GM23338 (cell line): Measurements from ENCODE around the gene C6orf89. TPM values are rescaled to one million over a fixed set of nuclear protein-coding genes. Genes with fewer than 3 reads are reported as not detected.
"Not testable (repeated sequence)": the region's sequence is repeated elsewhere in the genome, so short reads cannot be mapped to it uniquely, and the experiment has no call there.

Experiments used
- ATAC-seq: fragments of 200-7000 bp; cut with Tn5 transposase; 3 replicates; pipeline ENCODE4 v1.9.1; 2020
- DNase-seq: peaks from one replicate; pipeline ENCODE4 v3.0.0-alpha.2; 2015; ENCODE audit warnings: low spot score
- H2AFZ ChIP-seq: fragments of 200-600 bp; sonication (generic); 2 replicates; pipeline ENCODE4 v1.8.0; 2016; ENCODE audit warnings: antibody characterized with exemption, mild to moderate bottlenecking, moderate library complexity
- H3F3A ChIP-seq: fragments of 200-600 bp; sonication (generic); replicated peaks from 2 replicates; pipeline ENCODE4 v1.8.0; 2017; ENCODE audit warnings: antibody characterized with exemption, mixed run types, low read depth
- H3K27ac ChIP-seq: fragments of 200-600 bp; sonication (generic); 2 replicates; pipeline ENCODE4 v1.6.1; 2016; ENCODE audit warnings: low read depth
- H3K27me3 ChIP-seq: fragments of 200-600 bp; sonication (generic); 2 replicates; pipeline ENCODE4 v1.8.0; 2016; ENCODE audit warnings: mild to moderate bottlenecking, mixed run types, moderate library complexity; ENCODE audit not compliant: insufficient read depth
- H3K36me3 ChIP-seq: fragments of 200-600 bp; sonication (generic); 2 replicates; pipeline ENCODE4 v1.8.0; 2016; ENCODE audit warnings: mild to moderate bottlenecking; ENCODE audit not compliant: insufficient read depth
- H3K4me1 ChIP-seq: fragments of 200-600 bp; sonication (generic); 2 replicates; pipeline ENCODE4 v1.8.0; 2016; ENCODE audit warnings: mild to moderate bottlenecking, moderate library complexity; ENCODE audit not compliant: insufficient read depth
- H3K4me2 ChIP-seq: fragments of 200-600 bp; sonication (generic); 2 replicates; pipeline ENCODE4 v1.7.1; 2017; ENCODE audit warnings: mixed run types
- H3K4me3 ChIP-seq: fragments of 200-600 bp; sonication (generic); 2 replicates; pipeline ENCODE4 v1.6.1; 2016; ENCODE audit warnings: mixed run types
- H3K79me2 ChIP-seq: fragments of 200-600 bp; sonication (generic); replicated peaks from 2 replicates; pipeline ENCODE4 v1.8.0; 2017; ENCODE audit warnings: mild to moderate bottlenecking; ENCODE audit not compliant: insufficient read depth
- H3K9me2 ChIP-seq: fragments of 200-600 bp; sonication (generic); 2 replicates; pipeline ENCODE4 v1.8.0; 2017; ENCODE audit not compliant: insufficient read depth
- H4K20me1 ChIP-seq: fragments of 200-600 bp; sonication (generic); replicated peaks from 2 replicates; pipeline ENCODE4 v1.8.0; 2017; ENCODE audit warnings: mild to moderate bottlenecking; ENCODE audit not compliant: insufficient read depth
- H3K27ac Mint-ChIP-seq: 2 replicates; pipeline ENCODE4 v1.8.0; 2020; ENCODE audit warnings: inconsistent platforms, mild to moderate bottlenecking, moderate library complexity, mixed read lengths
- H3K27me3 Mint-ChIP-seq: 3 replicates; pipeline ENCODE4 v1.8.0; 2022; ENCODE audit warnings: low read depth, mild to moderate bottlenecking, moderate library complexity, mixed read lengths, inconsistent platforms; ENCODE audit not compliant: insufficient read depth, poor library complexity
- H3K36me3 Mint-ChIP-seq: 3 replicates; pipeline ENCODE4 v1.8.0; 2021; ENCODE audit warnings: low read depth, mild to moderate bottlenecking, inconsistent platforms, moderate library complexity, mixed read lengths
- H3K4me1 Mint-ChIP-seq: 3 replicates; pipeline ENCODE4 v1.8.0; 2020; ENCODE audit warnings: mild to moderate bottlenecking, inconsistent platforms, mixed read lengths
- H3K4me3 Mint-ChIP-seq: 3 replicates; pipeline ENCODE4 v1.8.0; 2021; ENCODE audit warnings: moderate library complexity, mild to moderate bottlenecking, inconsistent platforms, mixed read lengths
- H3K9me3 Mint-ChIP-seq: 3 replicates; pipeline ENCODE4 v1.8.0; 2020; ENCODE audit warnings: moderate library complexity, mild to moderate bottlenecking, inconsistent platforms, mixed read lengths
- CREB1 ChIP-seq: fragments of 250-450 bp; sonication (Bioruptor Pico); IDR thresholded peaks from 2 replicates; pipeline ENCODE4 v1.5.0; 2020; ENCODE audit warnings: low read depth, mild to moderate bottlenecking, moderate library complexity
- POLR2AphosphoS5 ChIP-seq: IDR thresholded peaks from 2 replicates; pipeline ENCODE4 v1.6.1; 2016; ENCODE audit warnings: antibody characterized with exemption, low read depth
- polyA plus RNA-seq: library from polyadenylated mRNA; unstranded; fragments of >200 nt; fragmentation: Nextera tagmentation; extraction: Ambion mirVana; gene quantifications from 2 replicates; pipeline ENCODE4 v1.2.1, GENCODE V29; 2016
- total RNA-seq: library from RNA; depleted of rRNA; stranded (reverse); fragments of >200 nt; shearing (Covaris generic); gene quantifications from 2 replicates; pipeline ENCODE4 v1.2.3, GENCODE V29; 2014
- TF ChIP-seq, protein P1 (sequence below), 2 experiments: fragments of 200-600 bp in 1 of 2; sonication (generic) in 1 of 2; conservative IDR thresholded peaks; 2 replicates each; pipeline versions ENCODE4 v1.5.1 to v1.6.1; 2016 to 2017; ENCODE audit warnings: antibody characterized with exemption in 2 of 2, low read depth in 2 of 2, mild to moderate bottlenecking in 2 of 2, moderate library complexity in 1 of 2
- TF ChIP-seq, protein P2 (sequence below): IDR thresholded peaks from 2 replicates; pipeline ENCODE4 v1.6.1; 2016; ENCODE audit warnings: antibody characterized with exemption
- TF ChIP-seq, protein P3 (sequence below): fragments of 250-450 bp; sonication (Bioruptor Pico); IDR thresholded peaks from 2 replicates; pipeline ENCODE4 v1.5.0; 2020; ENCODE audit warnings: mild to moderate bottlenecking, moderate library complexity

The C6orf89 gene
- total and polyA plus RNA-seq, 2 experiments from 2014 or later = 3.7 to 7.9 TPM

DNA sequence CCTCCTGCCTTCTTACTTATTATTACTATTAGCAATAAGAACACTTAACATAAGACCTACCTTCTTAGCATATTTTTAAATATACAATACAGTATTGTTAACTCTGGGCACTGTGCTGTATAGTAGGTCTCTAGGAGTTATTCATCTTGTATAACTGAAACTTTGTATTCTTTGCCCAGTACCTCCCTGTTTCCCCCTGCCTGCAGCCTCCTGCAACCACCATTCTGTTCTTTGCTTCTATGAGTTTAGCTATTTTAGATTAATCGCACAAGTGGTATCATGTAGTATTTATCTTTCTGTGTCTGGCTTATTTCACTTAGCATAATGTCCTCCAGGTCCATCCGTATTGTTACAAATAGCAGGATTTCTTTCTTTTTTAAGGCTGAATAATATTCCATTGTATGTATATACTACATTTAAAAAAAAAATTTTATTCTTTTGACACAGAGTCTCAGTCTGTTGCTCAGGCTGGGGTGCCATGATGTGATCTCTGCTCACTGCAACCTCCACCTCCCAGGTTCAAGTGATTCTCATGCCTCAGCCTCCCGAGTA, 4.4 kb downstream of the C6orf89 start:
- Histone ChIP-seq H3K79me2 (no peaks in the 10 kb centered on the region), H2AFZ (no peak overlapping the region), H3K9me2 (no peaks in the 10 kb centered on the region), H3K27me3 (no peaks in the 10 kb centered on the region), H3F3A (no peaks in the 10 kb centered on the region), H3K4me2 (no peak overlapping the region), H4K20me1 (no peaks in the 10 kb centered on the region), H3K27ac (no peak overlapping the region), H3K36me3 (no peaks in the 10 kb centered on the region), H3K4me3 (no peak overlapping the region), H3K4me1 (peaks cover 9% of the 10 kb centered on the region; the same call in 1 of the 2 replicates)
- H3K9me3 Mint-ChIP-seq = no peaks in the 10 kb centered on the region
- no peak overlapping the region for H3K27ac Mint-ChIP-seq
- H3K4me1 Mint-ChIP-seq = peaks cover 6% of the 10 kb centered on the region; the same call in 2 of the 3 replicates
- ATAC-seq (no peak), DNase-seq (no peak)
- no peaks in the 10 kb centered on the region for H3K36me3 Mint-ChIP-seq
- H3K4me3 Mint-ChIP-seq = no peak overlapping the region
- H3K27me3 Mint-ChIP-seq = peaks cover 3% of the 10 kb centered on the region
- TF ChIP-seq, protein P1, sequence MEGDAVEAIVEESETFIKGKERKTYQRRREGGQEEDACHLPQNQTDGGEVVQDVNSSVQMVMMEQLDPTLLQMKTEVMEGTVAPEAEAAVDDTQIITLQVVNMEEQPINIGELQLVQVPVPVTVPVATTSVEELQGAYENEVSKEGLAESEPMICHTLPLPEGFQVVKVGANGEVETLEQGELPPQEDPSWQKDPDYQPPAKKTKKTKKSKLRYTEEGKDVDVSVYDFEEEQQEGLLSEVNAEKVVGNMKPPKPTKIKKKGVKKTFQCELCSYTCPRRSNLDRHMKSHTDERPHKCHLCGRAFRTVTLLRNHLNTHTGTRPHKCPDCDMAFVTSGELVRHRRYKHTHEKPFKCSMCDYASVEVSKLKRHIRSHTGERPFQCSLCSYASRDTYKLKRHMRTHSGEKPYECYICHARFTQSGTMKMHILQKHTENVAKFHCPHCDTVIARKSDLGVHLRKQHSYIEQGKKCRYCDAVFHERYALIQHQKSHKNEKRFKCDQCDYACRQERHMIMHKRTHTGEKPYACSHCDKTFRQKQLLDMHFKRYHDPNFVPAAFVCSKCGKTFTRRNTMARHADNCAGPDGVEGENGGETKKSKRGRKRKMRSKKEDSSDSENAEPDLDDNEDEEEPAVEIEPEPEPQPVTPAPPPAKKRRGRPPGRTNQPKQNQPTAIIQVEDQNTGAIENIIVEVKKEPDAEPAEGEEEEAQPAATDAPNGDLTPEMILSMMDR (conservative IDR thresholded peaks at IDR 0.05; ENCODE audit: low read depth in 2 of 2) = no peak

DNA sequence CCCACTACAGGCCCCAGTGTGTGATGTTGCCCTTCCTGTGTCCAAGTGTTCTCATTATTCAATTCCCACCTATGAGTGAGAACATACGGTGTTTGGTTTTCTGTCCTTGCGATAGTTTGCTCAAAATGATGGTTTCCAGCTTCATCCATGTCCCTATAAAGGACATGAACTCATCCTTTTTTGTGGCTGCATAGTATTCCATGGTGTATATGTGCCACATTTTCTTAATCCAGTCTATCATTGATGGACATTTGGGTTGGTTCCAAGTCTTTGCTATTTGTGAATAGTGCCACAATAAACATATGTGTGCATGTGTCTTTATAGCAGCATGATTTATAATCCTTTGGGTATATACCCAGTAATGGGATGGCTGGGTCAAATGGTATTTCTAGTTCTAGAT, 5.4 kb downstream of the C6orf89 start:
- not testable (repeated sequence) for H3K27me3 Mint-ChIP-seq, H3K4me3 ChIP-seq, ATAC-seq, H3F3A ChIP-seq, H3K36me3 Mint-ChIP-seq, H3K27ac ChIP-seq, H3K27ac Mint-ChIP-seq, H3K79me2 ChIP-seq, H4K20me1 ChIP-seq, H3K27me3 ChIP-seq, H3K4me1 ChIP-seq, H3K4me1 Mint-ChIP-seq, H3K9me3 Mint-ChIP-seq, H2AFZ ChIP-seq, H3K36me3 ChIP-seq, H3K4me3 Mint-ChIP-seq, H3K9me2 ChIP-seq, H3K4me2 ChIP-seq, DNase-seq

DNA sequence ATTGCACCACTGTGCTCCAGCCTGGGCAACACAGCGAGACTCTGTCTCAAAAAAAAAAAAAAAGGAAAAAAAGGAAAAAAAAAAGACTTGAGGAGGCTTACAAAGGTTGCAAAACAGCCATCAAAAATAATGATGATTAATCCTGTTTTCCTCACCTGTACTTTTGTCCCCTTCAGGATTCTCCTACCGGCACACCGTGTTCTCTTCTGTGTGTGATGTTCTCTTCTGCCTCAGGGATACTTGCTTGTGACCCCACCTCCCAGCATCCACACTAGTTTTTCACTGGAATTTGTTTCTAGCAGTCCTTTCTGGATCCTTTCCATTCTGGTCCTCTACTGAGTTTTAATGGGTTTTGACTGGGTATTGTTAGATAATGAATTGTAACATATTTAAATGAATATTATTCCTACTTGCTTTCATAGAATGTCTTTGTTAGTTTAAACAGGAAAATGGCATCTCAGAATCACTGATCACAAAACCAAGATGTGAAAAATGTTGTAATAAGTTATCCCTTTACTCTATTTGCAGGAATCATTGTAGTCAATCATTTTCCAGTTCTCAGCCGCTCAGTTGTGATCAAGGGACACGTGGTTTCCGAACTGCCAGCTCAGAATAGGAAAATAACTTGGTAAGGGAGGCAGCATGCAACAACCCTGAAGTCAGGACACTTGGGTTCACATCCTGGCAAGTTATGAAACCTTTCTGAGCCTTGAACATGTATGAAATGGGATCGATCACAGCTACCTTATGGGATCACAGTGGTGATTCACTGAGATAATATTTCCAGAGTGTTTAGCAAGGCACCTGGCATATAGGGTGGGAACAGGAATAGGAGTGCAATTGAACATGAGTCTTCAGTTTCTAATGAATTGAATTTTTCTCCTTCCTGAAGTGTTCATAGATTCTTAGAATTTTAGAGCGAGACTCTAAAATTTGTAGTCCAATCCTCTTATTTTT, 8.5 kb downstream of the C6orf89 start:
- ATAC-seq = no peak
- H3K4me3 Mint-ChIP-seq = no peak overlapping the region
- TF ChIP-seq, protein P2, sequence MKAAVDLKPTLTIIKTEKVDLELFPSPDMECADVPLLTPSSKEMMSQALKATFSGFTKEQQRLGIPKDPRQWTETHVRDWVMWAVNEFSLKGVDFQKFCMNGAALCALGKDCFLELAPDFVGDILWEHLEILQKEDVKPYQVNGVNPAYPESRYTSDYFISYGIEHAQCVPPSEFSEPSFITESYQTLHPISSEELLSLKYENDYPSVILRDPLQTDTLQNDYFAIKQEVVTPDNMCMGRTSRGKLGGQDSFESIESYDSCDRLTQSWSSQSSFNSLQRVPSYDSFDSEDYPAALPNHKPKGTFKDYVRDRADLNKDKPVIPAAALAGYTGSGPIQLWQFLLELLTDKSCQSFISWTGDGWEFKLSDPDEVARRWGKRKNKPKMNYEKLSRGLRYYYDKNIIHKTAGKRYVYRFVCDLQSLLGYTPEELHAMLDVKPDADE = no peak
- TF ChIP-seq, protein P3, sequence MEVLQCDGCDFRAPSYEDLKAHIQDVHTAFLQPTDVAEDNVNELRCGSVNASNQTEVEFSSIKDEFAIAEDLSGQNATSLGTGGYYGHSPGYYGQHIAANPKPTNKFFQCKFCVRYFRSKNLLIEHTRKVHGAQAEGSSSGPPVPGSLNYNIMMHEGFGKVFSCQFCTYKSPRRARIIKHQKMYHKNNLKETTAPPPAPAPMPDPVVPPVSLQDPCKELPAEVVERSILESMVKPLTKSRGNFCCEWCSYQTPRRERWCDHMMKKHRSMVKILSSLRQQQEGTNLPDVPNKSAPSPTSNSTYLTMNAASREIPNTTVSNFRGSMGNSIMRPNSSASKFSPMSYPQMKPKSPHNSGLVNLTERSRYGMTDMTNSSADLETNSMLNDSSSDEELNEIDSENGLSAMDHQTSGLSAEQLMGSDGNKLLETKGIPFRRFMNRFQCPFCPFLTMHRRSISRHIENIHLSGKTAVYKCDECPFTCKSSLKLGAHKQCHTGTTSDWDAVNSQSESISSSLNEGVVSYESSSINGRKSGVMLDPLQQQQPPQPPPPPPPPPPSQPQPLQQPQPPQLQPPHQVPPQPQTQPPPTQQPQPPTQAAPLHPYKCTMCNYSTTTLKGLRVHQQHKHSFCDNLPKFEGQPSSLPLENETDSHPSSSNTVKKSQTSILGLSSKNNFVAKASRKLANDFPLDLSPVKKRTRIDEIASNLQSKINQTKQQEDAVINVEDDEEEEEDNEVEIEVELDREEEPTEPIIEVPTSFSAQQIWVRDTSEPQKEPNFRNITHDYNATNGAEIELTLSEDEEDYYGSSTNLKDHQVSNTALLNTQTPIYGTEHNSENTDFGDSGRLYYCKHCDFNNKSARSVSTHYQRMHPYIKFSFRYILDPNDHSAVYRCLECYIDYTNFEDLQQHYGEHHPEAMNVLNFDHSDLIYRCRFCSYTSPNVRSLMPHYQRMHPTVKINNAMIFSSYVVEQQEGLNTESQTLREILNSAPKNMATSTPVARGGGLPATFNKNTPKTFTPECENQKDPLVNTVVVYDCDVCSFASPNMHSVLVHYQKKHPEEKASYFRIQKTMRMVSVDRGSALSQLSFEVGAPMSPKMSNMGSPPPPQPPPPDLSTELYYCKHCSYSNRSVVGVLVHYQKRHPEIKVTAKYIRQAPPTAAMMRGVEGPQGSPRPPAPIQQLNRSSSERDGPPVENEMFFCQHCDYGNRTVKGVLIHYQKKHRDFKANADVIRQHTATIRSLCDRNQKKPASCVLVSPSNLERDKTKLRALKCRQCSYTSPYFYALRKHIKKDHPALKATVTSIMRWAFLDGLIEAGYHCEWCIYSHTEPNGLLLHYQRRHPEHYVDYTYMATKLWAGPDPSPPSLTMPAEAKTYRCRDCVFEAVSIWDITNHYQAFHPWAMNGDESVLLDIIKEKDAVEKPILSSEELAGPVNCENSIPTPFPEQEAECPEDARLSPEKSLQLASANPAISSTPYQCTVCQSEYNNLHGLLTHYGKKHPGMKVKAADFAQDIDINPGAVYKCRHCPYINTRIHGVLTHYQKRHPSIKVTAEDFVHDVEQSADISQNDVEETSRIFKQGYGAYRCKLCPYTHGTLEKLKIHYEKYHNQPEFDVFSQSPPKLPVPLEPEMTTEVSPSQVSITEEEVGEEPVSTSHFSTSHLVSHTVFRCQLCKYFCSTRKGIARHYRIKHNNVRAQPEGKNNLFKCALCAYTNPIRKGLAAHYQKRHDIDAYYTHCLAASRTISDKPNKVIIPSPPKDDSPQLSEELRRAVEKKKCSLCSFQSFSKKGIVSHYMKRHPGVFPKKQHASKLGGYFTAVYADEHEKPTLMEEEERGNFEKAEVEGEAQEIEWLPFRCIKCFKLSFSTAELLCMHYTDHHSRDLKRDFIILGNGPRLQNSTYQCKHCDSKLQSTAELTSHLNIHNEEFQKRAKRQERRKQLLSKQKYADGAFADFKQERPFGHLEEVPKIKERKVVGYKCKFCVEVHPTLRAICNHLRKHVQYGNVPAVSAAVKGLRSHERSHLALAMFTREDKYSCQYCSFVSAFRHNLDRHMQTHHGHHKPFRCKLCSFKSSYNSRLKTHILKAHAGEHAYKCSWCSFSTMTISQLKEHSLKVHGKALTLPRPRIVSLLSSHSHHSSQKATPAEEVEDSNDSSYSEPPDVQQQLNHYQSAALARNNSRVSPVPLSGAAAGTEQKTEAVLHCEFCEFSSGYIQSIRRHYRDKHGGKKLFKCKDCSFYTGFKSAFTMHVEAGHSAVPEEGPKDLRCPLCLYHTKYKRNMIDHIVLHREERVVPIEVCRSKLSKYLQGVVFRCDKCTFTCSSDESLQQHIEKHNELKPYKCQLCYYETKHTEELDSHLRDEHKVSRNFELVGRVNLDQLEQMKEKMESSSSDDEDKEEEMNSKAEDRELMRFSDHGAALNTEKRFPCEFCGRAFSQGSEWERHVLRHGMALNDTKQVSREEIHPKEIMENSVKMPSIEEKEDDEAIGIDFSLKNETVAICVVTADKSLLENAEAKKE (CRISPR knock-in tag) = no peak
- TF ChIP-seq POLR2AphosphoS5 (no peak), CREB1 (CRISPR knock-in tag) (no peak)

More for the DNA sequence above, 8.5 kb downstream of the C6orf89 start:
- H3K9me3 Mint-ChIP-seq = no peaks in the 10 kb centered on the region
- H3K4me1 ChIP-seq = no peaks in the 10 kb centered on the region
- no peak overlapping the region for H3K4me2 ChIP-seq
- H4K20me1 ChIP-seq = no peaks in the 10 kb centered on the region
- no peaks in the 10 kb centered on the region for H3K36me3 Mint-ChIP-seq
- no peak overlapping the region for H3K27ac ChIP-seq
- H3K4me3 ChIP-seq = no peak overlapping the region
- H3K27ac Mint-ChIP-seq = no peak overlapping the region
- H3K27me3 ChIP-seq = no peaks in the 10 kb centered on the region
- H3F3A ChIP-seq = no peaks in the 10 kb centered on the region
- no peaks in the 10 kb centered on the region for H3K36me3 ChIP-seq
- no peaks in the 10 kb centered on the region for H3K4me1 Mint-ChIP-seq
- peaks cover 3% of the 10 kb centered on the region for H3K27me3 Mint-ChIP-seq
- no peaks in the 10 kb centered on the region for H3K79me2 ChIP-seq
- no peak for DNase-seq
- no peaks in the 10 kb centered on the region for H3K9me2 ChIP-seq
- no peak overlapping the region for H2AFZ ChIP-seq
